Measurements from ENCODE around the gene DCAF10.
"Not testable (repeated sequence)": the region's sequence is repeated elsewhere in the genome, so short reads cannot be mapped to it uniquely, and the experiment has no call there.

The DCAF10 gene

DNA sequence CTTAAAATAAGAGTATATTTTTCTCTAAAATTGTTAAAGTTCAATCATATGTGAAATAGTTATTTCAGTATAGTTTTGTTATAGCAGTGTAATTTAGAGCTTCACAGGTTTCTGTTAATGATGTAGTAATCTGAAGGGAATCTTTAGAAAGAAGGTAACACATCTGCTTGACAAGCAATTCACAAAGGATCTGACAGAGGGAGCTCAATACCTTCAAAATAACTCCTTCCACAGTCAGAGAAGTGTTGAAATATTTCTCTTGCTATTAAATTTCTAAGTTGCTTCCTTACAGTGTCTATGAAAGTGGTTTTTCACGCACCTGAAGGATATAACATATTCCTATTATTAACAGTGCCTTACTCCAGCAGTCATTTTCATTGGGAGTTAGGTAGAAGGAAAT is 58.4 kb downstream of the DCAF10 start:
- DNase-seq (ENCODE audit: low read depth, low spot score), result no peak
- Histone ChIP-seq H3K27ac (ENCODE audit: low read length) (no peak overlapping the region), H3K36me3 (ENCODE audit: control insufficient read depth, insufficient read depth, low read length) (0 out of 2 replicates have a peak, but pooled peaks cover 3% of the 10 kb centered on the region), H3K9me3 (ENCODE audit: control insufficient read depth, insufficient read depth, low read length) (no peaks in the 10 kb centered on the region), H3K4me1 (ENCODE audit: control insufficient read depth, insufficient read depth, low read length) (no peaks in the 10 kb centered on the region), H3K27me3 (ENCODE audit: control insufficient read depth, insufficient read depth, low read length) (no peaks in the 10 kb centered on the region), H3K4me3 (ENCODE audit: low read length) (no peak overlapping the region)
- no CpG with 5 or more reads among the region's 1 CpG for WGBS (ENCODE audit: insufficient coverage, insufficient read length)

DNA sequence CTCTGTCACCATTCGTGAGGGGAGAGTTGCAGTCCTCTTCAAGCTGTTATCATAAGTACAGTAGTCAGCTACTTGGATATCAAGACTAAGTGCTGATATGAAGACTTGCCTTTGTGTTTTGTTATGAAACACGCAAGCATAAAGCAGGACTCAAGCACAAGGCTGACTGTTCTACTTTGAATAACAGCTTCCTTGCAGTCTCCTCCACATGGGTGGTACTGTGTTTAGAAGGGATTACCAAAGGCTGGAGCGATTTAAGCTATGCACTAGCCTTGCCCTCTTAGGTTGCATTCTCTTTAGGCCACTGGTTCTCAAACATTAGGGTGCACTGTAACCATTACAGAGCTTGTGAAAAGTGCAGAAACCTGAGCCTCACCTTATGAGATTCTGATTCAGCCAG is 61.9 kb downstream of the DCAF10 start:
- DNase-seq (ENCODE audit: low read depth, low spot score), result no peak
- H3K9me3 ChIP-seq (ENCODE audit: control insufficient read depth, insufficient read depth, low read length), result no peaks in the 10 kb centered on the region
- no peaks in the 10 kb centered on the region for H3K27me3 ChIP-seq (ENCODE audit: control insufficient read depth, insufficient read depth, low read length)
- H3K27ac ChIP-seq (ENCODE audit: low read length), result no peak overlapping the region
- H3K36me3 ChIP-seq (ENCODE audit: control insufficient read depth, insufficient read depth, low read length), result 0 out of 2 replicates have a peak, but pooled peaks cover 3% of the 10 kb centered on the region
- no peak overlapping the region for H3K4me3 ChIP-seq (ENCODE audit: low read length)
- no CpG with 5 or more reads among the region's 3 CpGs for WGBS (ENCODE audit: insufficient coverage, insufficient read length)
- H3K4me1 ChIP-seq (ENCODE audit: control insufficient read depth, insufficient read depth, low read length), result no peaks in the 10 kb centered on the region

DNA sequence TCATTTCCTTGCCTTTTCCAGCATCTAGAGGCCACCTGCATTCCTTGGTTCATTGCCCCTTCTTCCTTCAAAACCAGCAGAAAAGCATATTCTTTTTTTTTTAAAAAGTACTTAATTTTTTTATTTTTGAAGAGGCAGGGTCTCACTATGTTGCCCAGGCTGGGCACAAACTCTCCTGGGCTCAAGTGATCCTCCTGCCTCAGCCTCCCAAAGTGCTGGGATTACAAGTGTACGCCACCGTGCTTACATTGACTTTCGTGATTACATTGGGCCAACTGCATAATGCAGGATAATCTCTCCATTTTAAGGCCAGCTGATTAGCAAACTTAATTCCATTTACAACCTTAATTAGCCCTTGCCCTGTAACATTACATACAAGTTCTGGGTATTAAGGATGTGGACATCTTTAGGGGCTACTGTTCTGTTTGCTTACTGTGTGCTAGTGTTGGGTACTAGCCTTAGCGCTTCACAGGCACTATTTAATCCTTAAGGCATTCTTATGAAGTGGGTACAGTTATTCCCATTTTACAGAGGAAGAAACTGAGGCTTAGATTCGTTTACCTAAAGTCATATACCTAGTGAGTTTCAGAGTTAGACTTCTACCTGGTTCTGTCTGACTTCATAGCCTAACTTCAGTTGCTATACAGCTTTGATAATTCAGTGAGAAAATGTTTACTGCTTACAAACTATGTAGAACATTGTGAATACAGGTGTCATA is 69.6 kb downstream of the DCAF10 start:
- no peaks in the 10 kb centered on the region for H3K9me3 ChIP-seq (ENCODE audit: control insufficient read depth, insufficient read depth, low read length)
- no peak overlapping the region for H3K4me3 ChIP-seq (ENCODE audit: low read length)
- no peaks in the 10 kb centered on the region for H3K4me1 ChIP-seq (ENCODE audit: control insufficient read depth, insufficient read depth, low read length)
- WGBS (ENCODE audit: insufficient coverage, insufficient read length), result no CpG with 5 or more reads among the region's 5 CpGs
- H3K36me3 ChIP-seq (ENCODE audit: control insufficient read depth, insufficient read depth, low read length), result no peaks in the 10 kb centered on the region
- DNase-seq (ENCODE audit: low read depth, low spot score), result no peak
- no peaks in the 10 kb centered on the region for H3K27me3 ChIP-seq (ENCODE audit: control insufficient read depth, insufficient read depth, low read length)
- no peak overlapping the region for H3K27ac ChIP-seq (ENCODE audit: low read length)

DNA sequence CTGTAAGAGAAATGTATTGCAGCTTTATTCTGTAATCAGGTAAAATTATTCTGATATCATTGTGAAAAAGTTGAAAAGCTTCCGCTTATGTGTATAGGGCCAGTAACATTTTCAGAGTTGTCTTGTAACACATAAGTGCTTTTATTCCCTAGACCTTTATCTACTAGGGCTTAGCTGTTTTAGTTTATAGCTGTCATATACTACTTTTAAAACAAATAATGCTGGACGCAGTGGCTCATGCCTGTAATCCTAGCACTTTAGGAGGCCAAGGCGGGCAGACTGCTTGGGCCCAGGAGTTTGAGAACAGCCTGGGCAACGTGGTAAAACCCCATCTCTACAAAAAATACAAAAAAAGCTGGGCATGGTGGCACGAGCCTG is 70.2 kb downstream of the DCAF10 start:
- no peaks in the 10 kb centered on the region for H3K4me1 ChIP-seq (ENCODE audit: control insufficient read depth, insufficient read depth, low read length)
- no peaks in the 10 kb centered on the region for H3K9me3 ChIP-seq (ENCODE audit: control insufficient read depth, insufficient read depth, low read length)
- no peak for DNase-seq (ENCODE audit: low read depth, low spot score)
- no peaks in the 10 kb centered on the region for H3K27me3 ChIP-seq (ENCODE audit: control insufficient read depth, insufficient read depth, low read length)
- H3K36me3 ChIP-seq (ENCODE audit: control insufficient read depth, insufficient read depth, low read length), result no peaks in the 10 kb centered on the region
- H3K4me3 ChIP-seq (ENCODE audit: low read length), result no peak overlapping the region
- no peak overlapping the region for H3K27ac ChIP-seq (ENCODE audit: low read length)
- WGBS (ENCODE audit: insufficient coverage, insufficient read length), result no CpG with 5 or more reads among the region's 5 CpGs

DNA sequence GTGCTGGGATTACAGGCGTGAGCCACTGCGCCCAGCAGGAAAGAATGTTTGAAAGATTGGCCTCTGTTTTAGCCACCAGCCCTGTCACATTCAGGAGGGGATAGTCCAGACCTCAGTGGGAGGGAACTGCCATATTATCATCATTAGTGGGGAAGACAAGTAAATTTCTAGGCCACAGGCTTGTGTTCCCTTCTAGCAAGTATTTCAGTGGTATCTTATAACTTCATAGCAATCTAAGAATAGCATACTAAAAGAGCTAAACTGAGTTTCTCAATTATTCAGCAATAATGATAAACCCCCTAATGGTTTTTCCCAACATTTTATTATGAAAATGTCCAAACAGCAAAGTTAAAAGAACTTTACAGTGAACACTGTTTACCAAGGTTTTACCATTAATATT is 73.4 kb downstream of the DCAF10 start:
- WGBS (ENCODE audit: insufficient coverage, insufficient read length), result no CpG with 5 or more reads among the region's 2 CpGs
- Histone ChIP-seq H3K27ac (ENCODE audit: low read length) (no peak overlapping the region), H3K27me3 (ENCODE audit: control insufficient read depth, insufficient read depth, low read length) (no peaks in the 10 kb centered on the region), H3K4me1 (ENCODE audit: control insufficient read depth, insufficient read depth, low read length) (no peaks in the 10 kb centered on the region), H3K36me3 (ENCODE audit: control insufficient read depth, insufficient read depth, low read length) (no peaks in the 10 kb centered on the region), H3K9me3 (ENCODE audit: control insufficient read depth, insufficient read depth, low read length) (no peaks in the 10 kb centered on the region), H3K4me3 (ENCODE audit: low read length) (no peak overlapping the region)
- DNase-seq (ENCODE audit: low read depth, low spot score), result no peak

DNA sequence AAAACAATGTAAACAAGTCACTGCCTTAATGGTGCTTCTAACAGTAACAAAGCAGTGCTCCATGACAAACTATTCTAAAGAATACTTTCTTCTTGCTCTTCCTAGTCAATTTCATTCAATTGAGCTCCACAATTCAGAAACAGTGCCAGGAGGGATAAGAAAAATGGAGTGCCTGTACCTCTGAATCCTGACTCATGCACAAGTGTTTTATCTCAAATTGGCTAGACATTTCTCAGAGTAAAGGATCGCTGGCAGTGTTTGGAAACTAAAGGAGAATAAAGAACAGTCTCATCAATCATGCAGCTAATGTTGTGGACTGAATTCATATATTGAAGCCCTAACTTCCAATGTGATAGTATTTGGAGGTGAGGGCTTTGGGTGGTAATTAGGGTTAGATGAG is 75.8 kb downstream of the DCAF10 start:
- WGBS (ENCODE audit: insufficient coverage, insufficient read length), result no CpG with 5 or more reads among the region's 1 CpG
- H3K36me3 ChIP-seq (ENCODE audit: control insufficient read depth, insufficient read depth, low read length), result no peaks in the 10 kb centered on the region
- no peak for DNase-seq (ENCODE audit: low read depth, low spot score)
- no peaks in the 10 kb centered on the region for H3K27me3 ChIP-seq (ENCODE audit: control insufficient read depth, insufficient read depth, low read length)
- H3K4me3 ChIP-seq (ENCODE audit: low read length), result no peak overlapping the region
- H3K27ac ChIP-seq (ENCODE audit: low read length), result no peak overlapping the region
- no peaks in the 10 kb centered on the region for H3K4me1 ChIP-seq (ENCODE audit: control insufficient read depth, insufficient read depth, low read length)
- H3K9me3 ChIP-seq (ENCODE audit: control insufficient read depth, insufficient read depth, low read length), result no peaks in the 10 kb centered on the region

DNA sequence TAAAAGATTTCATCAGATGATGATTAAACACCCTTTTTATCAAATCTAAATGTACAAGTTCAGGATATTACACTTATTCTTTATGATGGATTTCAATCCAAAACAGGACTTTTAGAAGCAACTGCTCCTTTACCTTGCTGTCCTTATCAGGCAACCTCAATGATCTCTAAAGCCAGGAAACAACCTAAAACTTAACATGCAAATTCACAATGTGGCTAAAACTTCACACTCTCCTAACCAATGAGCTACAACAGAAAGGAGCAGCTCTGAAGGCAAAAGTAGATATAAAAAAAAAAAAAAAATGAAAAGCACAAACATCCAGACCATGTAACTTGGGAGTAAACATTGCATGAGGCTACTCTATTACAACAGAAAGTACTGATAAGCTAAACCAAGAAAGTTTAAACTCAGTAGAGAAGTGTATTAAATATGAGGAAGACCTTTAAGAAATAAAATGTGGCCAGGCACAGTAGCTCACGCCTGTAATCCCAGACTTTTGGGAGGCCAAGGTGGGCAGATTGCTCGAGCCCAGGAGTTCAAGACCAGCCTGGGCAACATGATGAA is 80.4 kb downstream of the DCAF10 start:
- Histone ChIP-seq H3K4me1 (ENCODE audit: control insufficient read depth, insufficient read depth, low read length) (no peaks in the 10 kb centered on the region), H3K36me3 (ENCODE audit: control insufficient read depth, insufficient read depth, low read length) (no peaks in the 10 kb centered on the region), H3K27me3 (ENCODE audit: control insufficient read depth, insufficient read depth, low read length) (no peaks in the 10 kb centered on the region), H3K27ac (ENCODE audit: low read length) (no peak overlapping the region), H3K4me3 (ENCODE audit: low read length) (no peak overlapping the region), H3K9me3 (ENCODE audit: control insufficient read depth, insufficient read depth, low read length) (no peaks in the 10 kb centered on the region)
- no CpG with 5 or more reads among the region's 2 CpGs for WGBS (ENCODE audit: insufficient coverage, insufficient read length)
- DNase-seq (ENCODE audit: low read depth, low spot score), result no peak

DNA sequence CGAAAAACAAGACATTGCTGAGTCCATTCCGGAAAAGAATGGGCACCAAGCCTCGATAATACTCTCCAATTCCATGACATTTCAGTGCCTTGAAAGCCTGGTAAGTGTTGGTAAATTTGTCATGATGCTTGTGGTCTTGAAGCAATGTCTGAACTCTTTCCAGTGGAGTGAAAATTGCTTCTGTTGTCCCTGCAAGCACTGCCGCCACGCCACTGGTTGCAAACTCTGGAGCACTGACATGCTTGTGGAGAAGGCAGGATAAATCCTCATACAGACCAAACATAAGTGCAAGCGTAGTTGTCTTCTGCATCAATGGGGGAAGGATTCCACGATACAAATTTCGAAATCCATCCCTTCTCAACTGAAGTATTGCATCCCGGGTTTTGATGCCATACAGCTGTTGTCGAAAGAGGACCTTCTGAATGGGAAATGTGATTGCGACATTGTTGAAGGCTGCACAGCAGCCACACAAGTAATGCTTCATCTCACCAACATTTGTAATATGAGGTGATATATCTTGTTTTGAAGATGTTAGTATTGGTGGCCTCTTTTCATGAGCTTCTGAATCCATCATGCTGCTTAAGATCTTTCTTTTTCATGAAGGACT is 87.5 kb downstream of the DCAF10 start:
- not testable (repeated sequence) for H3K27ac ChIP-seq (ENCODE audit: low read length); H3K4me1 ChIP-seq (ENCODE audit: control insufficient read depth, insufficient read depth, low read length); H3K27me3 ChIP-seq (ENCODE audit: control insufficient read depth, insufficient read depth, low read length); DNase-seq (ENCODE audit: low read depth, low spot score); H3K4me3 ChIP-seq (ENCODE audit: low read length); H3K36me3 ChIP-seq (ENCODE audit: control insufficient read depth, insufficient read depth, low read length); H3K9me3 ChIP-seq (ENCODE audit: control insufficient read depth, insufficient read depth, low read length)
- WGBS (ENCODE audit: insufficient coverage, insufficient read length), result no CpG with 5 or more reads among the region's 11 CpGs

DNA sequence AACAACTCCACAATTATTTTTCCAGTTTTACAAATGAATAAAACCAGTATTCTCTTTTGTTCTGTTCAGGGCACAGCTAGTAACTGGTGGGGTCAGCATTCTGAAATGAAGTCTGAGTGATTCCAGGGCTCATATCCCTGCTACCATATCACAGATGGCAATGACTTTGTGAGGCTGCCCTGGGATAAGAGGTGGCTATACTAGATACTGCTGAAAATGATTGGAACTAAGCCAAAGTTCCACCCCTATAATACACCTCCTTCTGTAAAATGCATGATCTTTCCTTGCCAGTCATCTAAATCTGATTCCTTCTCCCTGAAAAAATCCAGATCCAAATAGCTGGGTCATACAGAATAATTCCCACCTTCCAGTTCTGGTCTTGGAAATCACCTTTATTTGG is 88.9 kb downstream of the DCAF10 start:
- Histone ChIP-seq H3K27me3 (ENCODE audit: control insufficient read depth, insufficient read depth, low read length) (no peaks in the 10 kb centered on the region), H3K4me3 (ENCODE audit: low read length) (no peak overlapping the region), H3K4me1 (ENCODE audit: control insufficient read depth, insufficient read depth, low read length) (no peaks in the 10 kb centered on the region), H3K36me3 (ENCODE audit: control insufficient read depth, insufficient read depth, low read length) (peaks cover 2% of the 10 kb centered on the region; the same call in 1 of the 2 replicates), H3K27ac (ENCODE audit: low read length) (no peak overlapping the region), H3K9me3 (ENCODE audit: control insufficient read depth, insufficient read depth, low read length) (no peaks in the 10 kb centered on the region)
- no peak for DNase-seq (ENCODE audit: low read depth, low spot score)

DNA sequence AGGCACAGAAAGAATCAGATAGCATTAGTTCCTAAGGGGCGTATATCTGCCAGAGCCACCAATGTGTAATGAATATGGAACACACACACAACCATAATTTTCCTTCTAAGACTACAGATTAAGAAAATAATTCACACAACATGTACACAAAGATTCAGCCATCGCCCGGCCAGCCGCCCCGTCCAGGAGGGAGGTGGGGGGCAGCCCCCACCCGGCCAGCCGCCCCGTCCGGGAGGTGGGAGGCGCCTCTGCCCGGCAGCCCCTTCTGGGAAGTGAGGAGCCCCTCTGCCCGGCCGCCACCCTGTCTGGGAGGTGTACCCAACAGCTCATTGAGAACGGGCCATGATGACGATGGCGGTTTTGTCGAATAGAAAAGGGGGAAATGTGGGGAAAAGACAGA is 90.4 kb downstream of the DCAF10 start:
- H3K4me1 ChIP-seq (ENCODE audit: control insufficient read depth, insufficient read depth, low read length); H3K4me3 ChIP-seq (ENCODE audit: low read length); H3K9me3 ChIP-seq (ENCODE audit: control insufficient read depth, insufficient read depth, low read length); H3K27me3 ChIP-seq (ENCODE audit: control insufficient read depth, insufficient read depth, low read length); H3K36me3 ChIP-seq (ENCODE audit: control insufficient read depth, insufficient read depth, low read length); DNase-seq (ENCODE audit: low read depth, low spot score); H3K27ac ChIP-seq (ENCODE audit: low read length): not testable (repeated sequence)
- WGBS (ENCODE audit: insufficient coverage, insufficient read length), result no CpG with 5 or more reads among the region's 17 CpGs

DNA sequence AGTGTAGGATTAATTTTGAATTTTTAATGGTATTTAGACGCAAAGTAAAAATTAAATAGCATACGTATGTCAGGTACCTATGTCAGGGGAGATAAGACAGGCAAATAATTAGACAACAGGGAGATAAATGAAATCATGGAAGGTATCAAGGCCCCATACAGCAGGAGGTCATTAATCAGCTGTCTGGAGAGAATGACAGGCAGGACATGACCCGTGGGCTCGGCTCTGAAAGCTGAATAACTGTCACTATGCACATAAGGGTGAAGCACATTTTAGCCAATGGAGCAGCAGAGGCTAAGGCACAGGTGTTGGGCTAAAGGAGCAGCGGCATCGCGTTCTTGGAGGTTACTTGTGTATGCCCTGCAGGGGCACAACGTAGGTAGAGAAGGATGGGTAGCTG is 91.5 kb downstream of the DCAF10 start:
- no peaks in the 10 kb centered on the region for H3K27me3 ChIP-seq (ENCODE audit: control insufficient read depth, insufficient read depth, low read length)
- no peaks in the 10 kb centered on the region for H3K9me3 ChIP-seq (ENCODE audit: control insufficient read depth, insufficient read depth, low read length)
- DNase-seq (ENCODE audit: low read depth, low spot score), result no peak
- H3K36me3 ChIP-seq (ENCODE audit: control insufficient read depth, insufficient read depth, low read length), result peaks cover 5% of the 10 kb centered on the region; the same call in 1 of the 2 replicates
- WGBS (ENCODE audit: insufficient coverage, insufficient read length), result 100% methylated on average over 2 of the region's 8 CpGs
- H3K4me1 ChIP-seq (ENCODE audit: control insufficient read depth, insufficient read depth, low read length), result no peaks in the 10 kb centered on the region
- H3K4me3 ChIP-seq (ENCODE audit: low read length), result no peak overlapping the region
- H3K27ac ChIP-seq (ENCODE audit: low read length), result no peak overlapping the region
